SH-SY5Y (cell line): Measurements from ENCODE around the gene SMNDC1.

Experiments used
- GATA2 ChIP-seq: IDR thresholded peaks from 2 replicates; pipeline ENCODE4 v1.6.1; 2011; ENCODE audit warnings: mild to moderate bottlenecking, low read depth, low read length
- GATA3 ChIP-seq: IDR thresholded peaks from 2 replicates; pipeline ENCODE4 v1.6.1; 2011; ENCODE audit warnings: low read depth, mild to moderate bottlenecking, low read length, moderate library complexity

DNA sequence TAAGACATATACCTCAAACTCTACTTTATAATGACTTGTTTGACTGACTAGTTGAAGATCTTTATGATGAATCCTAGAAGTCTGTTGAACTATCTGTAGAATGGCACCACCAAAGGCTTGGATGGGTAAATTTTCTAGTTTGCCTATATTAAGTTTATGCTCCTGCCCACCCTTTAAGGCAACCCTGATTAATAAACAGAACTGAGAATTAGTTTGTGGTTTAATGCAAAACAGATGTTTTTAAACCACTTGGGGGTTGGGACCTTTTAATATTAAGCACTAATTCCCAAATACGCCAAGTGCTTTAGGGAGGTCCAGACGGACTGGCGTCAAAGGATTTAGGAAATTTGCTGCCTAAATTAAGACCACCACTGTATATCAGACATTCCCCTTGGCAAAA lies 20.5 kb downstream of the SMNDC1 start:
- TF ChIP-seq GATA2 (no peak), GATA3 (no peak)
